Pancreas (tissue), 10 donors: ENCODE measurements around the gene TENM4. TPM values are rescaled to one million over a fixed set of nuclear protein-coding genes. Genes with fewer than 3 reads are reported as not detected.

ENCODE experiments used
- ATAC-seq, 4 donors: fragments of 200-7000 bp; cut with Tn5 transposase; one replicate each; pipeline versions ENCODE4 v1.8.0 to v1.9.1; 2020; ENCODE audit warnings: mild to moderate bottlenecking in 4 of 4, moderate library complexity in 4 of 4
- DNase-seq, 6 donors: peaks; one replicate each; pipeline ENCODE4 v3.0.0-alpha.2; 2020
- FAIRE-seq: peaks from 2 replicates; lab custom pipeline; 2012; peaks lifted over from hg19 to GRCh38; lab: Jason Lieb, UNC
- H3K27ac ChIP-seq, 4 donors: fragments of 200-600 bp; sonication (generic); 1 replicate in 3 of 4; 2 replicates in 1 of 4; pipeline versions ENCODE4 v1.5.0 to v1.8.0; 2020
- H3K27me3 ChIP-seq, 4 donors: fragments of 200-600 bp; one replicate each; pipeline ENCODE4 v1.8.0; 2021
- H3K36me3 ChIP-seq, 3 donors: fragments of 200-600 bp; sonication (generic) in 1 of 3; one replicate each; pipeline versions ENCODE4 v1.5.0 to v1.8.0; 2020 to 2021
- H3K4me1 ChIP-seq, 3 donors: fragments of 200-600 bp; one replicate each; pipeline ENCODE4 v1.8.0; 2021
- H3K4me3 ChIP-seq, 4 donors: fragments of 200-600 bp; sonication (generic) in 2 of 4; one replicate each; pipeline versions ENCODE4 v1.5.0 to v1.8.0; 2020 to 2021
- H3K9me3 ChIP-seq, 4 donors: fragments of 200-600 bp; one replicate each; pipeline ENCODE4 v1.8.0; 2021
- WGBS, 2 donors: extraction: QIAGEN DNeasy Blood & Tissue Kit; methylation state at CpG; one replicate each; pipeline ENCODE4 v1.1.7; 2013; 5-methylcytosine and 5-hydroxymethylcytosine counted together
- intact Hi-C, 3 donors: fragments of 100-400 bp; cut with DNase I; formaldehyde crosslinking; loops; one replicate each; pipeline versions ENCODE4 v1.11.1 to v1.14.2; 2022
- polyA plus RNA-seq, 2 donors: library from polyadenylated mRNA; stranded (reverse); fragments of 200-250 nt; gene quantifications; one replicate each; pipeline ENCODE4 v1.2.3, GENCODE V29; 2013
- total RNA-seq, 6 donors: library from RNA; stranded (reverse); fragmentation: NEBNext Ultra II Directional in 4 of 6; extraction: Animal tissue kit (Norgen Biotek cat#: 25700) in 4 of 6; gene quantifications; one replicate each; pipeline versions ENCODE4 v1.2.1 to v1.2.4, GENCODE V29; 2021 to 2023
- TF ChIP-seq, protein P1 (sequence below), 4 donors: fragments of 200-600 bp; sonication (generic) in 3 of 4; IDR thresholded peaks; one replicate each; pipeline versions ENCODE4 v1.5.0 to v1.8.0; 2021; ENCODE audit warnings: antibody characterized with exemption in 4 of 4
- donor health status: healthy with polysubstance abuse.
- donor health status: DM: no; HTN: no; CAD: no; lungs with moderate emphysema.
- donor health status: DM: no; HTN: no; CAD: no.
- donor health status: control.
- donor health status: control.
- donor health status: Bipolar disorder and iron deficiency.
- donor health status: DM: yes; HTN: yes; CAD: no.
- donor health status: DM: no; HTN: no; CAD: no.
- donor health status: DM: no; HTN: no; CAD: no.
- donor health status: DM: yes; HTN: yes; CAD: no.

TENM4 gene
- total and polyA plus RNA-seq, 8 donors, result 0.37 to 6.8 (median 1.3) TPM

DNA sequence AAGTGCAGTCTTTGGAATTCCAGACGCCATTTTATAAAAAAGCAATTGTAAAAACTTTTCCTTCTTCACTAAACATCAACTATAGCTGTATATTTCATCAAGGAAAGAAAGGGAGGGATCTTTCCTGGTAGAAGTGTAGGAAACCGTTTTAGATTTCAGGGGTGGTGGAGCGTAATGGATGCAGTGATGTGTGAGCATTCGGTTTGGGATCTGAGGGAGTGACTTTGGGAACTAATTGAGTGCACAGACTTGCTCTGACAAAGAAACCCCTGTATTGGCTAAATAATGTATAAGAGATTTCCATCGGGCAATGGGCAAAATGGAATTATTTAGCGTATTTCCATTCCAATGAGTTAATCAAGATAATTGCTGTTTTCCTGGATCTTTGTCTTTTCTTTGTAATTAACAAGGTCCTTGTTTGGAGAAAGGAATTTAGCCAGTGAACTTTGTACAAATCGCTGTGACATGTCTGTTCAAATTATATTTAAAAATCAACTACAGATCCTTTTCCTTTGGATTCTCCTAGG is 741.2 kb downstream of the TENM4 start:
- Histone ChIP-seq H3K36me3 (no peaks in the 10 kb centered on the region), H3K27ac (no peak overlapping the region), H3K27me3 (no peaks in the 10 kb centered on the region), H3K4me1 (no peaks in the 10 kb centered on the region), H3K4me3 (no peak overlapping the region), H3K9me3 (no peaks in the 10 kb centered on the region)
- FAIRE-seq, result no peak
- TF ChIP-seq, protein P1, sequence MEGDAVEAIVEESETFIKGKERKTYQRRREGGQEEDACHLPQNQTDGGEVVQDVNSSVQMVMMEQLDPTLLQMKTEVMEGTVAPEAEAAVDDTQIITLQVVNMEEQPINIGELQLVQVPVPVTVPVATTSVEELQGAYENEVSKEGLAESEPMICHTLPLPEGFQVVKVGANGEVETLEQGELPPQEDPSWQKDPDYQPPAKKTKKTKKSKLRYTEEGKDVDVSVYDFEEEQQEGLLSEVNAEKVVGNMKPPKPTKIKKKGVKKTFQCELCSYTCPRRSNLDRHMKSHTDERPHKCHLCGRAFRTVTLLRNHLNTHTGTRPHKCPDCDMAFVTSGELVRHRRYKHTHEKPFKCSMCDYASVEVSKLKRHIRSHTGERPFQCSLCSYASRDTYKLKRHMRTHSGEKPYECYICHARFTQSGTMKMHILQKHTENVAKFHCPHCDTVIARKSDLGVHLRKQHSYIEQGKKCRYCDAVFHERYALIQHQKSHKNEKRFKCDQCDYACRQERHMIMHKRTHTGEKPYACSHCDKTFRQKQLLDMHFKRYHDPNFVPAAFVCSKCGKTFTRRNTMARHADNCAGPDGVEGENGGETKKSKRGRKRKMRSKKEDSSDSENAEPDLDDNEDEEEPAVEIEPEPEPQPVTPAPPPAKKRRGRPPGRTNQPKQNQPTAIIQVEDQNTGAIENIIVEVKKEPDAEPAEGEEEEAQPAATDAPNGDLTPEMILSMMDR (IDR thresholded peaks at IDR 0.05), result no peak
- DNase-seq, result no peak
- ATAC-seq, result no peak
- intact Hi-C loops, result no loop called here
- WGBS, 2 donors, result 78 to 87% methylated on average over 7 of the region's 7 CpGs

DNA sequence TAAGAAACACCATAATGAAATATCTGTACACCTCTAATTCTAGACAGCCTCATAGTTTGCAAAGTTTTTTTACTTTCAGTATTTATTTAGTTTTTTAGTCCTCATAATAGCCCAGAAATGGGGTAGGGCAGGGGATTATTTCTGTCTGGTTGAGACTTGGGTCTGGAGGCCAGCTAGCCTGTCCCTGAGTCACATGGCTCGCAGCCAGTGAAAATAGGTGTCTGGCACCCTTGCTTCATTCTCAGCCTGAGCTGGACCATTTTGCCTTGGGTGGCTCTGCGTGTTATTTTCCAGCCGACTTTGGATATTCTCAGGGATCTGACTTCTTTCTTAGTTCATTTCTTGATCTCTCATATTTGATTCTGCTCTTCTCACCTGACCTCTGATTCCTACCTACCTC is 742.2 kb downstream of the TENM4 start:
- DNase-seq (peak in 1 of 6 donors; percentile 29), ATAC-seq (peak in 1 of 4 donors; percentile 56), FAIRE-seq (no peak)
- intact Hi-C loops, result no loop called here
- no peaks in the 10 kb centered on the region for H3K9me3 ChIP-seq
- H3K36me3 ChIP-seq, result no peaks in the 10 kb centered on the region
- TF ChIP-seq, protein P1 (IDR thresholded peaks at IDR 0.05), result no peak
- H3K27me3 ChIP-seq, result no peaks in the 10 kb centered on the region
- no peak overlapping the region for H3K4me3 ChIP-seq
- no peaks in the 10 kb centered on the region for H3K4me1 ChIP-seq
- WGBS, 2 donors, result 65 to 89% methylated on average over 3 of the region's 3 CpGs
- no peak overlapping the region for H3K27ac ChIP-seq

DNA sequence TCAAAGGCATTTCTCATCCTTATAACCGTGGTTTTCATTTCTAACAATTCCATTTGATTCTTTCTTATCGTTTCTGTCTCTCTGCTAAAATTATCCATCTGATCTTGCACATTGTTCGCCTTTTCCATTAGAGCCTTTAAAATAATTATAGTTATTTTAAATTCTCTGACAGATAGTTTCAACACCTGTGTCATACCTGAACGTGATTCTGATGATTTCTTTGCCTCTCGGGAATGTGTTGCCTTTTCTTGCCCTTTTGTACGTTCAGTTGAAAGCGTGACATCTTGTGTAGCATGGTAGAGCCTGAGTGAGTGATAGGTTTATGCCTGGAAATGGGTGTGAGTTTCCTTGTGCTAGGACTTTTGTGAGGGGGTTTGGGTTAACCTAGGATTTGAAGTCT is 744.7 kb downstream of the TENM4 start:
- TF ChIP-seq, protein P1 (IDR thresholded peaks at IDR 0.05), result no peak
- Histone ChIP-seq H3K4me1 (no peaks in the 10 kb centered on the region), H3K36me3 (no peaks in the 10 kb centered on the region), H3K4me3 (no peak overlapping the region), H3K27me3 (no peaks in the 10 kb centered on the region), H3K27ac (no peak overlapping the region), H3K9me3 (no peaks in the 10 kb centered on the region)
- WGBS, 2 donors, result 67 to 76% methylated on average over 7 of the region's 7 CpGs
- DNase-seq (no peak), ATAC-seq (no peak), FAIRE-seq (no peak)
- intact Hi-C loops, result no loop called here

DNA sequence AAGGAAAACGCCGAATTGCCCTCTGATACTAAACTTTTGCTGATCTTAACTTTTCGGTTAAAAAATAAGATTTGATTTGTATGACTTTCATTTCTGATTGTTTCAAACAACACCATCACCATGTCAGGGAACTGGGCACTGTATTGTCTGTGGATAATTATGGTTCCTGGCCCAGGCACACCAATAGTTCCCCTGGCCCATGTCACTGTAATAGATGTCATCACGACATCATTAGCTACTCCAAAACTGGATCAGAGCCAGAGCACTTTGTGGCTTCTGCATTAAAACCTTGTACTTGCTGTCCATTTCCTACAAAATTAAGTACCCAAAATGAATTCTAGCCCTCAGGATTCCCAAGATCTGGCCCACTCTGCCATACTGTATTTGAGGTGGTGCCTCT is 746.7 kb downstream of the TENM4 start:
- no peaks in the 10 kb centered on the region for H3K27me3 ChIP-seq
- no peaks in the 10 kb centered on the region for H3K4me1 ChIP-seq
- ATAC-seq (no peak), FAIRE-seq (no peak), DNase-seq (no peak)
- WGBS, 2 donors, result 81 to 86% methylated on average over 4 of the region's 4 CpGs
- no peaks in the 10 kb centered on the region for H3K9me3 ChIP-seq
- H3K27ac ChIP-seq, result no peak overlapping the region
- no peaks in the 10 kb centered on the region for H3K36me3 ChIP-seq
- intact Hi-C loops, result no loop called here
- H3K4me3 ChIP-seq, result no peak overlapping the region
- TF ChIP-seq, protein P1 (IDR thresholded peaks at IDR 0.05), result no peak

DNA sequence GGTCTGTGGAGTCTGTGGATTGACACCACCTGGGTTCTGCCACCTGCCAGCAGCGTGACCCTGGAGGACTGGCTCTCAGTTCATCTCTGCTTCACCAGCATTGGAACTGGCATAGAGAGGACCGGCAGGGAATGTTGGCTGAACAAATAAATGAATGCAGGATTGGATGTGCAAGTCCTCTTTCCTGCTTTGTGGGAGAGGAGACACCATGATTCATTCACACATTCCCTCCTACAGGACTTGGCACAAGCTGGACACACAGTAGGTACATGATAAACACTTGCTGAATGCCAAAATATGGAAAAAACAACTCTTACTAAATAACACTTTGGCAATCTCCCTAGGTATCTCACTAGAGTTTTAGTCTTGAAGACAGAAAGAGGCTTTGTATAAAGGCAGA is 749.6 kb downstream of the TENM4 start:
- H3K4me1 ChIP-seq, result no peaks in the 10 kb centered on the region
- no peaks in the 10 kb centered on the region for H3K36me3 ChIP-seq
- TF ChIP-seq, protein P1 (IDR thresholded peaks at IDR 0.05), result no peak
- H3K4me3 ChIP-seq, result no peak overlapping the region
- H3K9me3 ChIP-seq, result no peaks in the 10 kb centered on the region
- intact Hi-C loops, result no loop called here
- DNase-seq (no peak), FAIRE-seq (no peak), ATAC-seq (no peak)
- no peak overlapping the region for H3K27ac ChIP-seq
- 58 to 65% methylated on average over 2 of the region's 2 CpGs for WGBS, 2 donors
- H3K27me3 ChIP-seq, result no peaks in the 10 kb centered on the region
